Upper lobe of left lung (tissue), 6 donors: Measurements from ENCODE around the gene TRIM71. TPM values are rescaled to one million over a fixed set of nuclear protein-coding genes. Genes with fewer than 3 reads are reported as not detected.

ENCODE experiments used
- ATAC-seq, 2 donors: fragments of 200-7000 bp; cut with Tn5 transposase; one replicate each; pipeline ENCODE4 v1.9.1; 2022; ENCODE audit warnings: mild to moderate bottlenecking in 2 of 2, moderate library complexity in 2 of 2; ENCODE audit not compliant: low FRiP score in 2 of 2
- DNase-seq, 2 donors: peaks; one replicate each; pipeline ENCODE4 v3.0.0-alpha.2; 2019 to 2020
- H3K27ac ChIP-seq, 4 donors: fragments of 200-600 bp; sonication (generic); one replicate each; pipeline ENCODE4 v1.5.1; 2016 to 2019
- H3K27me3 ChIP-seq, 4 donors: fragments of 200-600 bp; sonication (generic); one replicate each; pipeline ENCODE4 v1.5.1; 2017 to 2019
- H3K36me3 ChIP-seq, 4 donors: fragments of 200-600 bp; sonication (generic); one replicate each; pipeline ENCODE4 v1.5.1; 2016 to 2019
- H3K4me1 ChIP-seq, 4 donors: fragments of 200-600 bp; sonication (generic); one replicate each; pipeline ENCODE4 v1.5.1; 2018 to 2019
- H3K4me3 ChIP-seq, 4 donors: fragments of 200-600 bp; sonication (generic); one replicate each; pipeline ENCODE4 v1.5.1; 2017 to 2019; ENCODE audit warnings: mild to moderate bottlenecking in 2 of 4, moderate library complexity in 1 of 4
- H3K9me3 ChIP-seq, 4 donors: fragments of 200-600 bp; sonication (generic); one replicate each; pipeline ENCODE4 v1.5.1; 2018 to 2019
- EP300 ChIP-seq, 4 donors: sonication (generic); formaldehyde crosslinking; IDR thresholded peaks; one replicate each; pipeline ENCODE4 v1.5.1; 2017; ENCODE audit warnings: antibody characterized with exemption in 4 of 4, control low read depth in 2 of 4
- POLR2A ChIP-seq, 4 donors: fragments of 450-650 bp; IDR thresholded peaks; one replicate each; pipeline ENCODE4 v1.5.1; 2016 to 2017; ENCODE audit warnings: antibody characterized with exemption in 4 of 4, mild to moderate bottlenecking in 2 of 4
- POLR2AphosphoS5 ChIP-seq, 2 donors: sonication (generic); formaldehyde crosslinking; IDR thresholded peaks; one replicate each; pipeline ENCODE4 v1.5.1; 2017; ENCODE audit warnings: antibody characterized with exemption in 2 of 2
- WGBS, 2 donors: methylation state at CpG; one replicate each; pipeline ENCODE4 v1.1.5; 2017 to 2018; 5-methylcytosine and 5-hydroxymethylcytosine counted together
- total RNA-seq, 6 donors: library from RNA; depleted of rRNA in 4 of 6; stranded (reverse); fragments of >200 nt in 4 of 6; gene quantifications; one replicate each; pipeline versions ENCODE4 v1.1.0 to v1.2.1, GENCODE V29; 2016 to 2021
- TF ChIP-seq, protein P1 (sequence below), 6 experiments: fragments of 450-650 bp in 4 of 6; fragments of 200-600 bp in 2 of 6; sonication (generic) in 2 of 6; IDR thresholded peaks; one replicate each; pipeline ENCODE4 v1.5.1; 2016 to 2019; ENCODE audit warnings: antibody characterized with exemption in 6 of 6
- donor health status: DM: no; HTN: no; CAD: no; lungs with moderate emphysema.
- donor health status: DM: no; HTN: yes; CAD: no; lungs with severe emphysema.

The TRIM71 gene
- total RNA-seq, 6 donors from 2014 or later: 2.2 to 7.3 (median 3.8) TPM

DNA sequence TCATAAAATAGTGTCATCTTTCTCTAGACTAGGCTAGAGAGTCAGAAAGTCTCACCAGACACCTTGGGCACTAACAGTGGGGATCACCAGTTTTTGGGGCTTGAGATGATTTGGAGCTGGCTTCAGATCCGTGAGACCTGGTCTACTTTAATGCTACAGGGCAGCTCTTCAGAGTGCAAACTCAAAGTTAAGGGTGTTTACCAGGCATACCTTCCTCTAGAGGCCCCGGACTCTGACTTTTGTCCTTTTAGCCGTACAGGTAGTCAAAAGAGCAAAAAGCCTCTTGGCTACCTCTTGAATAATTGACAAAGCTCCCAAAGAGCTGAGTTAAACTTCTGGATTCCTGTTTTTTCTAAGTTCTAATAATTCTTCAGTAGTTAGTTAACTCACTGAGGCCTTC is 92.2 kb downstream of the TRIM71 start:
- H3K27ac ChIP-seq: no peak overlapping the region
- H3K4me3 ChIP-seq: no peak overlapping the region
- ATAC-seq (no peak), DNase-seq (no peak)
- peaks cover 0 to 2% (median 0%) of the 10 kb centered on the region in 4 donors for H3K4me1 ChIP-seq
- H3K36me3 ChIP-seq: no peaks in the 10 kb centered on the region
- TF ChIP-seq EP300 (IDR thresholded peaks at IDR 0.05) (no peak), POLR2A (IDR thresholded peaks at IDR 0.05) (no peak), POLR2AphosphoS5 (IDR thresholded peaks at IDR 0.05) (no peak)
- TF ChIP-seq, protein P1, sequence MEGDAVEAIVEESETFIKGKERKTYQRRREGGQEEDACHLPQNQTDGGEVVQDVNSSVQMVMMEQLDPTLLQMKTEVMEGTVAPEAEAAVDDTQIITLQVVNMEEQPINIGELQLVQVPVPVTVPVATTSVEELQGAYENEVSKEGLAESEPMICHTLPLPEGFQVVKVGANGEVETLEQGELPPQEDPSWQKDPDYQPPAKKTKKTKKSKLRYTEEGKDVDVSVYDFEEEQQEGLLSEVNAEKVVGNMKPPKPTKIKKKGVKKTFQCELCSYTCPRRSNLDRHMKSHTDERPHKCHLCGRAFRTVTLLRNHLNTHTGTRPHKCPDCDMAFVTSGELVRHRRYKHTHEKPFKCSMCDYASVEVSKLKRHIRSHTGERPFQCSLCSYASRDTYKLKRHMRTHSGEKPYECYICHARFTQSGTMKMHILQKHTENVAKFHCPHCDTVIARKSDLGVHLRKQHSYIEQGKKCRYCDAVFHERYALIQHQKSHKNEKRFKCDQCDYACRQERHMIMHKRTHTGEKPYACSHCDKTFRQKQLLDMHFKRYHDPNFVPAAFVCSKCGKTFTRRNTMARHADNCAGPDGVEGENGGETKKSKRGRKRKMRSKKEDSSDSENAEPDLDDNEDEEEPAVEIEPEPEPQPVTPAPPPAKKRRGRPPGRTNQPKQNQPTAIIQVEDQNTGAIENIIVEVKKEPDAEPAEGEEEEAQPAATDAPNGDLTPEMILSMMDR (IDR thresholded peaks at IDR 0.05): no peak
- WGBS, 2 donors: 66 to 84% methylated on average over 3 of the region's 3 CpGs
- H3K9me3 ChIP-seq: no peaks in the 10 kb centered on the region
- H3K27me3 ChIP-seq: no peaks in the 10 kb centered on the region

DNA sequence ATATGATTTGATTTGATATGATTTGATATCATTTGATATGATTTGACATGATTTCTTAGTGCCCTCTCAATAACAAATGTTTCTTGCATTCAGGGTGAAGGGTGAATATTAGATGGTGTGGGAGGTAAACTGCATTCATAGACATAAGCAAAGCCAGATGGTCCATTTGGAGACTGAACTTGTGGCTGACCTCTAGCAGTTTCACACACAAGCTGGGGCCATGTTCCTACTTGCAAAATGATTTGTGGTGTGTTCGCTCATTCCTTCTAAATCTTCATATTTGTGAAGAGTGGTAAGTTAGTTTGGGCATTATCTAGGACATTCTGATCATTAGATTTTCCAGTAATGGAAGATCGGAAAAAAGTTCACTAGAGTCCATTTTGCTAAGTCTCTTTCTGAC is 93.2 kb downstream of the TRIM71 start:
- no peak for DNase-seq
- no peaks in the 10 kb centered on the region for H3K27me3 ChIP-seq
- H3K9me3 ChIP-seq: no peaks in the 10 kb centered on the region
- no peak overlapping the region for H3K27ac ChIP-seq
- H3K36me3 ChIP-seq: no peaks in the 10 kb centered on the region
- no peak overlapping the region for H3K4me3 ChIP-seq
- no peak for ATAC-seq
- H3K4me1 ChIP-seq: peaks cover 0 to 2% (median 0%) of the 10 kb centered on the region in 4 donors
- WGBS, 2 donors: 90% methylated on average over 2 of the region's 2 CpGs
- TF ChIP-seq POLR2AphosphoS5 (IDR thresholded peaks at IDR 0.05) (no peak), EP300 (IDR thresholded peaks at IDR 0.05) (no peak), POLR2A (IDR thresholded peaks at IDR 0.05) (no peak)
- TF ChIP-seq, protein P1 (IDR thresholded peaks at IDR 0.05): no peak

DNA sequence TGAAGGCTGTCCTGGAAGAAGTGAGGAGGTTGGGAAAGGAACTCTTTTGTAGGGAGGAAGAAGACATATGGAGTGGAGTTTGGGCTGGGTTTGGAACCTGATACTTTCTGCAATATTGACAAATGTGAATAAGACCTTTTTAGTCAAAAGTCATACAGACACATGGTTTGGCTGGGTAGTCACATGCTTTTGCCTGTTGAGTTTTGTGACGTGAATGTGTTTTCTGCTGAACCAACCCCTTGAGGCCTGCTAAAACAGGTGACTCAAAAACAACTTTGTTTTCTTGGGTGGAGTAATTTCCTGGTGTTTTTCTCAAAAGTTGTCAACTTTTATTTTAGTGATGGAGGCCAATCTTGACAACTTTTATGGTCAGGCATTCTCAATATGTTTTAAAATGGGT is 94.2 kb downstream of the TRIM71 start:
- ATAC-seq (no peak), DNase-seq (no peak)
- Histone ChIP-seq H3K36me3 (no peaks in the 10 kb centered on the region), H3K27me3 (no peaks in the 10 kb centered on the region), H3K9me3 (peaks cover 0 to 6% (median 1%) of the 10 kb centered on the region in 4 donors), H3K27ac (no peak overlapping the region), H3K4me1 (peaks cover 0 to 2% (median 0%) of the 10 kb centered on the region in 4 donors), H3K4me3 (no peak overlapping the region)
- 77 to 100% methylated on average over 1 of the region's 1 CpG for WGBS, 2 donors
- TF ChIP-seq, protein P1 (IDR thresholded peaks at IDR 0.05): no peak
- TF ChIP-seq EP300 (IDR thresholded peaks at IDR 0.05): no peak
- no peak for TF ChIP-seq POLR2AphosphoS5 (IDR thresholded peaks at IDR 0.05)
- no peak for TF ChIP-seq POLR2A (IDR thresholded peaks at IDR 0.05)

DNA sequence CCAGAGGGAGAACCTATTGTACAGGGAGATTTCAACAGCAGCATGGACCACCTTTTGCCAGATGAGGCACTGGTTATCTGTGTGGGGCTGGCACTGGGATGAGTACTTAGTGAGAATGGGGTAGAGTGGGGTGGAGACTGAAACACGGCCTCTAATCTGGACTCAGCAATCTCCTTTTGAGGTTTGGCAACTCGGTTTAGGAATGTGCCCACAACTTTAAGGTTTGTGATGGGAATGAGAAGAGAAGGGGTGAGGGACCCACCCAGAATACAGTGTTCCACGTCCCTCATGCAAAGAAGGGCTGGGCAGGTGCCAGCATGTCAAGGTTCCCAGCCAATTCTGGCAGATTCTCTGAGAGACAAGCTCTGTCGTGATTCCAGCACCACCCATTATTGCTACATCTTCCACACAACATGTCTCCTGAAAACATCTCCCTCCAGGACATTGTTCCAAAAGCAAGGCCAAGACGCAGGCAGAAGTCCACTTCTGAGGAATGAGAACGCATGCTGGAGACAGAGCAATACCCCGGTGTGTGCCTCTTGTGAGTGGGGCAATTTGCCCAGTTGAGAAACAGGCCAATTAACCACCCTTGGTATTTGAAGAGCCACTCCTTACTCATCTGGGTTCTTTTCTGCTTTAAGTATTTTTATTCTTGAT is 96.1 kb downstream of the TRIM71 start:
- Histone ChIP-seq H3K4me1 (peaks cover 0 to 2% (median 0%) of the 10 kb centered on the region in 4 donors), H3K27me3 (no peaks in the 10 kb centered on the region), H3K36me3 (no peaks in the 10 kb centered on the region), H3K27ac (peak overlapping the region in 2 of 4 donors; percentile 31 to 57), H3K9me3 (peaks cover 0 to 9% (median 4%) of the 10 kb centered on the region in 4 donors), H3K4me3 (no peak overlapping the region)
- ATAC-seq (peak; percentile 85 to 92), DNase-seq (peak in 1 of 2 donors; percentile 72)
- peak in 1 of 2 donors; percentile 24 for TF ChIP-seq POLR2AphosphoS5 (IDR thresholded peaks at IDR 0.05)
- TF ChIP-seq EP300 (IDR thresholded peaks at IDR 0.05): peak in 1 of 4 donors; percentile 52
- TF ChIP-seq, protein P1 (IDR thresholded peaks at IDR 0.05): no peak
- no peak for TF ChIP-seq POLR2A (IDR thresholded peaks at IDR 0.05)
- WGBS, 2 donors: 30 to 55% methylated on average over 7 of the region's 7 CpGs

DNA sequence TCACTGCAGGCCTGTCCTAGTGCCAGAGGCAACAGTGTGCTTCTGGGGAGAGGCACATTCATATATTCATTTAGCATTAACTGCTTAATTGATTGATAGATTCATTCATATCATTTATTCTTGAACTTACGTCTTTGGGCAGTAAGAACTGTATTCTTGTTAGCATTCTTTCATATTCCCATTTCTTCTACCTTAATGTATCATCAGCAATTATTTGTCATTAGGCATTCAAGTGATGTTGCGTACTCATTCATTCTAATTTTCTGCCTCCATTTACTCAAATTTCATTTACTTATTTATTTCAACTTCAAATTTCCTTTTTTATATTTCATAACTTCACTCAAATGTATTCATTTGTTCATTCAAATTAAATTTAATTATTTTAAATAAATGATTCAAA is 102.1 kb downstream of the TRIM71 start:
- WGBS, 2 donors: 94 to 100% methylated on average over 2 of the region's 2 CpGs
- Histone ChIP-seq H3K4me1 (no peaks in the 10 kb centered on the region), H3K27ac (no peak overlapping the region), H3K9me3 (peaks cover 0 to 9% (median 4%) of the 10 kb centered on the region in 4 donors), H3K36me3 (no peaks in the 10 kb centered on the region), H3K4me3 (no peak overlapping the region), H3K27me3 (no peaks in the 10 kb centered on the region)
- no peak for DNase-seq
- no peak for ATAC-seq
- TF ChIP-seq, protein P1 (IDR thresholded peaks at IDR 0.05): no peak
- TF ChIP-seq POLR2A (IDR thresholded peaks at IDR 0.05) (no peak), POLR2AphosphoS5 (IDR thresholded peaks at IDR 0.05) (no peak), EP300 (IDR thresholded peaks at IDR 0.05) (no peak)
